ENCODE data around the gene REPS2.

REPS2 gene

GRCh38 chrX:17046478-17047097, 100.1 kb downstream of the REPS2 start:
- no peak overlapping the region for H3K4me2 ChIP-seq (ENCODE audit: low read length)
- no peaks in the 10 kb centered on the region for H3K27me3 ChIP-seq (ENCODE audit: control insufficient read depth, low read length)
- no peaks in the 10 kb centered on the region for H3K9me2 ChIP-seq (replicated peaks; ENCODE audit: control insufficient read depth, low read length)
- no peaks in the 10 kb centered on the region for H3K79me2 ChIP-seq (ENCODE audit: control insufficient read depth, low read length)
- H3K4me1 ChIP-seq (ENCODE audit: control insufficient read depth, low read length), result no peaks in the 10 kb centered on the region
- H3K4me3 ChIP-seq (ENCODE audit: low read length), result no peak overlapping the region
- no peaks in the 10 kb centered on the region for H3K36me3 ChIP-seq (ENCODE audit: control insufficient read depth, low read length)
- H3K27ac ChIP-seq (ENCODE audit: low read depth, low read length), result no peak overlapping the region
- H4K20me1 ChIP-seq (ENCODE audit: control insufficient read depth, insufficient read depth, low read depth, low read length), result no peaks in the 10 kb centered on the region
- no peaks in the 10 kb centered on the region for H3F3A ChIP-seq (ENCODE audit: control insufficient read depth, insufficient read depth)
- TF ChIP-seq CTCF (IDR thresholded peaks at IDR 0.05; ENCODE audit: low read depth, low read length, poor library complexity, severe bottlenecking) (peak; percentile 66), EZH2phosphoT487 (IDR thresholded peaks at IDR 0.05; ENCODE audit: borderline replicate concordance, low read length) (no peak)
- no peaks in the 10 kb centered on the region for H3K9me3 ChIP-seq (ENCODE audit: control insufficient read depth, insufficient read depth, low read length)

GRCh38 chrX:17047224-17047623, 100.8 kb downstream of the REPS2 start:
- H3K27ac ChIP-seq (ENCODE audit: low read depth, low read length), result no peak overlapping the region

GRCh38 chrX:17052210-17052609, 105.8 kb downstream of the REPS2 start:
- no peaks in the 10 kb centered on the region for H4K20me1 ChIP-seq (ENCODE audit: control insufficient read depth, insufficient read depth, low read depth, low read length)
- H3K4me1 ChIP-seq (ENCODE audit: control insufficient read depth, low read length), result no peaks in the 10 kb centered on the region
- no peak overlapping the region for H3K27ac ChIP-seq (ENCODE audit: low read depth, low read length)
- no peaks in the 10 kb centered on the region for H3K36me3 ChIP-seq (ENCODE audit: control insufficient read depth, low read length)
- H3K9me3 ChIP-seq (ENCODE audit: control insufficient read depth, insufficient read depth, low read length), result no peaks in the 10 kb centered on the region
- H3K79me2 ChIP-seq (ENCODE audit: control insufficient read depth, low read length), result no peaks in the 10 kb centered on the region
- no peaks in the 10 kb centered on the region for H3K9me2 ChIP-seq (replicated peaks; ENCODE audit: control insufficient read depth, low read length)
- no peaks in the 10 kb centered on the region for H3F3A ChIP-seq (ENCODE audit: control insufficient read depth, insufficient read depth)
- no peak overlapping the region for H3K4me3 ChIP-seq (ENCODE audit: low read length)
- no peak overlapping the region for H3K4me2 ChIP-seq (ENCODE audit: low read length)
- no peaks in the 10 kb centered on the region for H3K27me3 ChIP-seq (ENCODE audit: control insufficient read depth, low read length)
- TF ChIP-seq CTCF (IDR thresholded peaks at IDR 0.05; ENCODE audit: low read depth, low read length, poor library complexity, severe bottlenecking) (no peak), EZH2phosphoT487 (IDR thresholded peaks at IDR 0.05; ENCODE audit: borderline replicate concordance, low read length) (no peak)

More at GRCh38 chrX:17047224-17047623, 100.8 kb downstream of the REPS2 start:
- no peaks in the 10 kb centered on the region for H3K4me1 ChIP-seq (ENCODE audit: control insufficient read depth, low read length)
- H3K9me3 ChIP-seq (ENCODE audit: control insufficient read depth, insufficient read depth, low read length), result no peaks in the 10 kb centered on the region
- no peak for TF ChIP-seq EZH2phosphoT487 (IDR thresholded peaks at IDR 0.05; ENCODE audit: borderline replicate concordance, low read length)
- no peak for TF ChIP-seq CTCF (IDR thresholded peaks at IDR 0.05; ENCODE audit: low read depth, low read length, poor library complexity, severe bottlenecking)
- no peak overlapping the region for H3K4me3 ChIP-seq (ENCODE audit: low read length)
- no peaks in the 10 kb centered on the region for H3K36me3 ChIP-seq (ENCODE audit: control insufficient read depth, low read length)
- H3K9me2 ChIP-seq (replicated peaks; ENCODE audit: control insufficient read depth, low read length), result no peaks in the 10 kb centered on the region
- no peaks in the 10 kb centered on the region for H3F3A ChIP-seq (ENCODE audit: control insufficient read depth, insufficient read depth)
- no peaks in the 10 kb centered on the region for H3K79me2 ChIP-seq (ENCODE audit: control insufficient read depth, low read length)
- no peak overlapping the region for H3K4me2 ChIP-seq (ENCODE audit: low read length)
- no peaks in the 10 kb centered on the region for H4K20me1 ChIP-seq (ENCODE audit: control insufficient read depth, insufficient read depth, low read depth, low read length)
- no peaks in the 10 kb centered on the region for H3K27me3 ChIP-seq (ENCODE audit: control insufficient read depth, low read length)

Data from DOHH2 (cell line).